ENCODE results near the gene IFT88.

DNA sequence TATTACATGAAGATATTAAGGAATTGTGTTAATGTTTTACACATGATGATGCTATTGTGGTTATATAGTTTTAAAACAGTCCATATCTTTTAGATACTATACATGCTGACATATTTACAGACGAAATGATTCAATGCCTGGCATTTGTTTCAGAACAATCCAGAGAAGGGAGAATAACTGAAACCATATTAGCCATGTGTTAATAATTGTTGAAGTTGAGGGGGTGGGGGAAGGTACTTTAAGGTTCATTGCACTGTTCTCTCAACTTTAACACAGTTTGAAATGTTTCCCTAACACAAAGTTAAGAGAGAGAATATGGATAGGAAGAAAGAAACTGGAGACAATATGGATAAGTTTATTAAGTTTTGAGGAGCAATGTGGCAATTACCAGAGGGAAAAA, 47.1 kb upstream of the IFT88 start:
- TF ChIP-seq TAF1 (IDR thresholded peaks at IDR 0.05; ENCODE audit: borderline replicate concordance, low read depth, low read length) = no peak
- TF ChIP-seq POLR2A (IDR thresholded peaks at IDR 0.05; ENCODE audit: low read depth, low read length) = no peak
- no peak for TF ChIP-seq POLR2AphosphoS5 (IDR thresholded peaks at IDR 0.05; ENCODE audit: low read depth, low read length)
